ENCODE data around the gene EFCAB6. TPM values are rescaled to one million over a fixed set of nuclear protein-coding genes. Genes with fewer than 3 reads are reported as not detected.

EFCAB6 gene
- total RNA-seq, 1 experiment from 2014 or later: 0.94 TPM

GRCh38 chr22:43774318-43774915 is 37.7 kb downstream of the EFCAB6 start:
- Mint-ChIP-seq H3K9me3 (no peaks in the 10 kb centered on the region), H3K36me3 (no peaks in the 10 kb centered on the region), H3K27ac (no peak overlapping the region), H3K4me3 (no peak overlapping the region), H3K4me1 (no peaks in the 10 kb centered on the region), H3K27me3 (ENCODE audit: low read depth) (no peaks in the 10 kb centered on the region)
- ChIA-PET CTCF (interaction anchor here (1.1 to 1.4 kb wide), 2 partner anchors 109 to 259 kb away, joined by 3 to 4 read pairs; no protein-coding TSS in a partner anchor), POLR2A (no interaction called here)
- ATAC-seq: no peak
- no peak for DNase-seq (ENCODE audit: low spot score)
- TF ChIP-seq ZNF396 (CRISPR knock-in tag; IDR thresholded peaks at IDR 0.05; ENCODE audit: borderline replicate concordance) (no peak), FOXK1 (CRISPR knock-in tag; IDR thresholded peaks at IDR 0.05) (no peak), ZNF317 (CRISPR knock-in tag; IDR thresholded peaks at IDR 0.05; ENCODE audit: borderline replicate concordance, low read depth) (0 out of 2 replicates have a peak, but pooled peaks have one; percentile 49)

- ATAC-seq: no peak
- ChIA-PET POLR2A (no interaction called here), CTCF (interaction anchor here (1.1 to 1.4 kb wide), 2 partner anchors 112 to 257 kb away, joined by 3 to 4 read pairs; no protein-coding TSS in a partner anchor)
- TF ChIP-seq ZNF671 (CRISPR knock-in tag; IDR thresholded peaks at IDR 0.05): no peak
- TF ChIP-seq HMGA2 (CRISPR knock-in tag; IDR thresholded peaks at IDR 0.05): no peak
- TF ChIP-seq FOXK1 (CRISPR knock-in tag; IDR thresholded peaks at IDR 0.05): no peak
- no peak for TF ChIP-seq TEAD1 (CRISPR knock-in tag; IDR thresholded peaks at IDR 0.05)
- no peak for TF ChIP-seq ETV6 (CRISPR knock-in tag; IDR thresholded peaks at IDR 0.05)
- no peak for TF ChIP-seq IRF1 (CRISPR knock-in tag; IDR thresholded peaks at IDR 0.05)
- TF ChIP-seq ZBTB43 (CRISPR knock-in tag; IDR thresholded peaks at IDR 0.05): no peak
- no peak for TF ChIP-seq ZNF512 (CRISPR knock-in tag; IDR thresholded peaks at IDR 0.05; ENCODE audit: borderline replicate concordance)
- TF ChIP-seq PREB (CRISPR knock-in tag; IDR thresholded peaks at IDR 0.05; ENCODE audit: borderline replicate concordance): no peak
- TF ChIP-seq ZSCAN18 (CRISPR knock-in tag; IDR thresholded peaks at IDR 0.05): no peak
- TF ChIP-seq SMAD4 (CRISPR knock-in tag; IDR thresholded peaks at IDR 0.05): no peak
- TF ChIP-seq MYBL2 (CRISPR knock-in tag; IDR thresholded peaks at IDR 0.05): no peak
- no peak for TF ChIP-seq IRF2 (CRISPR knock-in tag; IDR thresholded peaks at IDR 0.05; ENCODE audit: borderline replicate concordance, low read depth)
- no peak for TF ChIP-seq E2F5 (CRISPR knock-in tag; IDR thresholded peaks at IDR 0.05)
- no peak for TF ChIP-seq ZNF317 (CRISPR knock-in tag; IDR thresholded peaks at IDR 0.05; ENCODE audit: borderline replicate concordance, low read depth)
- TF ChIP-seq NR2C2 (CRISPR knock-in tag; IDR thresholded peaks at IDR 0.05): no peak
- DNase-seq (ENCODE audit: low spot score): no peak
- Mint-ChIP-seq H3K27me3 (ENCODE audit: low read depth) (no peaks in the 10 kb centered on the region), H3K4me1 (no peaks in the 10 kb centered on the region), H3K4me3 (no peak overlapping the region), H3K9me3 (peaks cover 6% of the 10 kb centered on the region), H3K36me3 (no peaks in the 10 kb centered on the region), H3K27ac (no peak overlapping the region)
Observed at GRCh38 chr22:43772831-43773230, 39.3 kb downstream of the EFCAB6 start.
